ENCODE measurements around the gene PSMD14. TPM values are rescaled to one million over a fixed set of nuclear protein-coding genes. Genes with fewer than 3 reads are reported as not detected.

The PSMD14 gene
- polyA plus RNA-seq, 1 experiment = 33.4 TPM

DNA sequence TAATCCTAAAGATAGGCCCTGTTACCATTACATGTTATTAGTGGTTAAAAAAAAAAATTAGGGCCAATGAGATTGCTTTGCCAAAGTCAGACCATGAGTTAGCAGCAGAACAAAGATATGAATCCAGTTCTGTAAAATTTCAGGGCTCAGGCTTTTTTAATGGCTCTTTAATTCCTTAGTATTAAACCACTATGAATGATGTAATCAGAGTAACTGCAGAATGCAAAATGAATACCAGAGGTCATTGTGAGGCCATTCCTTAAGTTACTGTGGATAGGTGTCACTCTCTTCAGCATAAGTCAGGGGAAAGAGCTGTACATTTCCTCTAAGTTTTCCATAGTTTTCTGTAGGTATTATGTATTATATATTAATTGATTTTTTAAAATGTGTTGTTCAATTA, 65.7 kb downstream of the PSMD14 start:
- peak; percentile 21 for DNase-seq (ENCODE audit: low read depth)
- Histone ChIP-seq H3K36me3 (ENCODE audit: control insufficient read depth, insufficient read depth, low read length) (peaks cover 1% of the 10 kb centered on the region; the same call in 1 of the 2 replicates), H3K4me3 (ENCODE audit: low read depth, low read length) (no peak overlapping the region), H3K27me3 (ENCODE audit: control insufficient read depth, insufficient read depth, low read length) (no peaks in the 10 kb centered on the region)
- ChIA-PET CTCF (no interaction called here), POLR2A (no interaction called here)
- TF ChIP-seq, protein P1, sequence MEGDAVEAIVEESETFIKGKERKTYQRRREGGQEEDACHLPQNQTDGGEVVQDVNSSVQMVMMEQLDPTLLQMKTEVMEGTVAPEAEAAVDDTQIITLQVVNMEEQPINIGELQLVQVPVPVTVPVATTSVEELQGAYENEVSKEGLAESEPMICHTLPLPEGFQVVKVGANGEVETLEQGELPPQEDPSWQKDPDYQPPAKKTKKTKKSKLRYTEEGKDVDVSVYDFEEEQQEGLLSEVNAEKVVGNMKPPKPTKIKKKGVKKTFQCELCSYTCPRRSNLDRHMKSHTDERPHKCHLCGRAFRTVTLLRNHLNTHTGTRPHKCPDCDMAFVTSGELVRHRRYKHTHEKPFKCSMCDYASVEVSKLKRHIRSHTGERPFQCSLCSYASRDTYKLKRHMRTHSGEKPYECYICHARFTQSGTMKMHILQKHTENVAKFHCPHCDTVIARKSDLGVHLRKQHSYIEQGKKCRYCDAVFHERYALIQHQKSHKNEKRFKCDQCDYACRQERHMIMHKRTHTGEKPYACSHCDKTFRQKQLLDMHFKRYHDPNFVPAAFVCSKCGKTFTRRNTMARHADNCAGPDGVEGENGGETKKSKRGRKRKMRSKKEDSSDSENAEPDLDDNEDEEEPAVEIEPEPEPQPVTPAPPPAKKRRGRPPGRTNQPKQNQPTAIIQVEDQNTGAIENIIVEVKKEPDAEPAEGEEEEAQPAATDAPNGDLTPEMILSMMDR (IDR thresholded peaks at IDR 0.05; ENCODE audit: insufficient read depth, low read depth, low read length) = no peak

DNA sequence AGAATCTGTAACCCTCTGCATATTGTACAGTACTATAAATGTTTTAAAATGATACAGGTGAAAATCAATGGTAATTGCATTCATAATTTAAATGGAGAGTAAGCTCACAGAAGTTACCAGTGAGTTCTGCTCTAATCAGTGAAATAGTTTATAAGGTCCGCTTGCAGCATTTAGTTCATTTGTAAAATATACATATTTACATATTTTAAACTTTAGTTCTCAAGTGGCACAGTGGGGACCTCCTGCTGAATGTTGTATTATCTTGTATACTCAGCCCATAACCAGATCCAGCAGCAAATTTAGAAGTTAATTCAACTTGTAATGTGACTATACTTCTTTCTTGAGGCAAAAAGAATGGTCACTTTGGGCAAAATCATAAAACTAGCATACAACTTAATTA, 66.2 kb downstream of the PSMD14 start:
- no peak for DNase-seq (ENCODE audit: low read depth)
- ChIA-PET CTCF (no interaction called here), POLR2A (no interaction called here)
- Histone ChIP-seq H3K36me3 (ENCODE audit: control insufficient read depth, insufficient read depth, low read length) (peaks cover 1% of the 10 kb centered on the region; the same call in 1 of the 2 replicates), H3K27me3 (ENCODE audit: control insufficient read depth, insufficient read depth, low read length) (no peaks in the 10 kb centered on the region), H3K4me3 (ENCODE audit: low read depth, low read length) (no peak overlapping the region)
- TF ChIP-seq, protein P1 (IDR thresholded peaks at IDR 0.05; ENCODE audit: insufficient read depth, low read depth, low read length) = no peak

DNA sequence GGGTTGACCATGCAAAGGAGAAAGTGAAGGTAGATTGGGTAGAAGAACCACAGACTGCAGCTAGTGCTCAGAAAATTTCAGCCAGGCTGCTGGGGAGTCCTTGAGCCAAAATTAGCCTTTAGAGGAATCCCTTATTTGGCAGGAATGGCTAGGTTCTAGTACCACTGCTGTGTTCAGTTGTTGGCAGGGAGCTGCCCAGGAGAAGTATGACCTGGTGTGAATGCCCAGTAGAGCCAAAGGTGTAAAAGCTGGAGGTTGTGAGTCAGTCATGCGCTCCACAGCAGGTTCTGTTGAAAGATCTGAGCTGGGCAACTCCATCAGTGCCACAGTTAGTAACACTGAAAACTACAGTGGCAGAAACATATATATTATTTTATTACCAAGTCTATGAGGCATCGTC, 71.5 kb downstream of the PSMD14 start:
- CTCF ChIA-PET = interaction anchor here (1.4 kb wide), 1 partner anchor 14 kb away, joined by 3 read pairs; no protein-coding TSS in a partner anchor
- TF ChIP-seq, protein P1 (IDR thresholded peaks at IDR 0.05; ENCODE audit: insufficient read depth, low read depth, low read length) = no peak
- POLR2A ChIA-PET = no interaction called here

DNA sequence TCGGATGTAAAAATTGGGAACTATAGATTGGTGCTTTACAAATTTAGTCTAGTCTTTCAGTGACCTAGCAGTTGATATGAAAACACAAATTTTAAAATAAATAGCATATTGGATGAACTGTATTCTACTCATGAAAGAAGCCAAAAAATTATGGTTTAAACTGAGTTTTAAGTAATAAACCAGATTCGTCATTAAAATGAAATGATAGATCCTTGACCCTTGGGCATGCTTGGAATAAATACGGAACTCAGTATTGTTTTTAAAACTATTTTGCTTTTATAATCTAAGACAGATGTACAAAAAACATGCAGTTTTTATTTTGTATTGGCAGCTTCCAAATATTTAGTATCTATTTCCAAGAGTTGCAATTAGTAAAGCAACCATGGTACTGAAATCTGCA, 73.3 kb downstream of the PSMD14 start:
- no peaks in the 10 kb centered on the region for H3K27me3 ChIP-seq (ENCODE audit: control insufficient read depth, insufficient read depth, low read length)
- no peaks in the 10 kb centered on the region for H3K36me3 ChIP-seq (ENCODE audit: control insufficient read depth, insufficient read depth, low read length)
- DNase-seq (ENCODE audit: low read depth) = no peak
- H3K4me3 ChIP-seq (ENCODE audit: low read depth, low read length) = no peak overlapping the region
- CTCF ChIA-PET = interaction anchor here (0.6 kb wide), 1 partner anchor 10 kb away, joined by 3 read pairs; no protein-coding TSS in a partner anchor
- TF ChIP-seq, protein P1 (IDR thresholded peaks at IDR 0.05; ENCODE audit: insufficient read depth, low read depth, low read length) = no peak
- POLR2A ChIA-PET = no interaction called here

More for the DNA sequence above, 71.5 kb downstream of the PSMD14 start:
- Histone ChIP-seq H3K36me3 (ENCODE audit: control insufficient read depth, insufficient read depth, low read length) (no peaks in the 10 kb centered on the region), H3K27me3 (ENCODE audit: control insufficient read depth, insufficient read depth, low read length) (no peaks in the 10 kb centered on the region), H3K4me3 (ENCODE audit: low read depth, low read length) (no peak overlapping the region)
- no peak for DNase-seq (ENCODE audit: low read depth)

DNA sequence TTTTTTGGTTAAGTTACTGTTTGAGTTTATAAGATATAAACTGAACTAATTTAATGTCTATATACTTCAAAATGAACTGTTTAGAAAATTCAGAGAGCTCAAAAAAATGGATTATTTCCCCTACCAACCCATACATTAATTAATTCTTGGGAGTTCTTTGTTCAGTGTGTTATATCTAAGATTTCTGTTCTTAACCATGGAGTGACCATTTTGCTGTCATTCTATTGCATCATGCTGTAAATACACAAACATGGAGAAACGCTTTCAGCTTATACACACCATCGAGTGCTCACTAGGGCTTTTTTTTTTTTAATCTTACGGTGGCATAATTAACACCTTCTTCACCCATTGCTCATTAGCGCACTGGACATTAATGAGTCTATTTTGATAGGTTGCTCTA, 74.5 kb downstream of the PSMD14 start:
- Histone ChIP-seq H3K4me3 (ENCODE audit: low read depth, low read length) (no peak overlapping the region), H3K36me3 (ENCODE audit: control insufficient read depth, insufficient read depth, low read length) (no peaks in the 10 kb centered on the region), H3K27me3 (ENCODE audit: control insufficient read depth, insufficient read depth, low read length) (no peaks in the 10 kb centered on the region)
- no peak for DNase-seq (ENCODE audit: low read depth)
- POLR2A ChIA-PET = no interaction called here
- CTCF ChIA-PET = no interaction called here
- TF ChIP-seq, protein P1 (IDR thresholded peaks at IDR 0.05; ENCODE audit: insufficient read depth, low read depth, low read length) = no peak

Data from BJ (cell line).